ENCODE results near the gene SDK2. TPM values are rescaled to one million over a fixed set of nuclear protein-coding genes. Genes with fewer than 3 reads are reported as not detected.

The SDK2 gene
- polyA plus RNA-seq, 1 of the 3 experiments (the other 2 are of a cell fraction) = 0.02 TPM

DNA sequence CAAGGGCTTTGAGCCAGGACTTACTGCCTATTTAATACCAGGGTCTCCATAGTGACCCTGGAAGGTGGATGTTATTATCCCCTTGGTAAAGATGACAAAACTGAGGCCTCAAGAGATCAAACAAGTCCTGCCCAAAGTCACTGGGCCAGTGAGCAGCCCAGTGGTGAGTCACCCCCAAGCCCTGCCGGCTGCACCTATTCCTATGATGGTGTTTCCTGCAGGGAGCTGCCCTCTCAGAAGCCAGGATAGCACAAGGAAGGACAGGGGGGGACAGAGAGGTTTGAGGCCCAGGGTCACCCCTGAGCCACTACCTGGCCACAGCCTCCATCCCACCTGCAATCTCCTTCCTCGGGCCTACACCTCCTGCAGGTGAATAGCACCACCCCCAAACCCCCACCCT lies 90.9 kb downstream of the SDK2 start:
- Histone ChIP-seq H3K4me3 (ENCODE audit: low read depth in 2 of 2, low read length in 1 of 2) (no peak overlapping the region), H3K4me2 (no peak overlapping the region), H3K9me3 (no peaks in the 10 kb centered on the region), H3K36me3 (replicated peaks in 1 of 2; ENCODE audit: control insufficient read depth in 1 of 2, insufficient read depth in 2 of 2, low read length in 1 of 2) (no peaks in the 10 kb centered on the region), H3F3A (replicated peaks; ENCODE audit: insufficient read depth) (no peaks in the 10 kb centered on the region), H3K9ac (no peak overlapping the region), H3K27ac (ENCODE audit: low read depth in 2 of 2, low read length in 1 of 2) (no peak overlapping the region), H3K4me1 (ENCODE audit: control insufficient read depth in 1 of 2, insufficient read depth in 2 of 2, low read depth in 1 of 2, low read length in 1 of 2) (peaks cover 0 to 9% of the 10 kb centered on the region in 2 experiments; a peak in 1 of 4 replicates), H3K9me2 (no peaks in the 10 kb centered on the region), H4K20me1 (ENCODE audit: insufficient read depth) (no peaks in the 10 kb centered on the region), H2AFZ (ENCODE audit: low read depth) (no peak overlapping the region), H3K79me2 (ENCODE audit: insufficient read depth) (no peaks in the 10 kb centered on the region), H3K27me3 (ENCODE audit: insufficient read depth) (no peaks in the 10 kb centered on the region)
- ChIA-PET CTCF (interaction anchor here (0.6 to 0.8 kb wide), 2 partner anchors 45 to 88 kb away, joined by 3 to 4 read pairs; no protein-coding TSS in a partner anchor), POLR2A (no interaction called here)
- no peak for DNase-seq
- TF ChIP-seq, protein P1, sequence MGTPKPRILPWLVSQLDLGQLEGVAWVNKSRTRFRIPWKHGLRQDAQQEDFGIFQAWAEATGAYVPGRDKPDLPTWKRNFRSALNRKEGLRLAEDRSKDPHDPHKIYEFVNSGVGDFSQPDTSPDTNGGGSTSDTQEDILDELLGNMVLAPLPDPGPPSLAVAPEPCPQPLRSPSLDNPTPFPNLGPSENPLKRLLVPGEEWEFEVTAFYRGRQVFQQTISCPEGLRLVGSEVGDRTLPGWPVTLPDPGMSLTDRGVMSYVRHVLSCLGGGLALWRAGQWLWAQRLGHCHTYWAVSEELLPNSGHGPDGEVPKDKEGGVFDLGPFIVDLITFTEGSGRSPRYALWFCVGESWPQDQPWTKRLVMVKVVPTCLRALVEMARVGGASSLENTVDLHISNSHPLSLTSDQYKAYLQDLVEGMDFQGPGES (IDR thresholded peaks at IDR 0.05; ENCODE audit: low read depth, low read length) = no peak
- TF ChIP-seq RAD21 (IDR thresholded peaks at IDR 0.05; ENCODE audit: low read length) (no peak), FOXM1 (IDR thresholded peaks at IDR 0.05; ENCODE audit: low read depth) (no peak), NRF1 (IDR thresholded peaks at IDR 0.05; ENCODE audit: low read depth, low read length) (no peak), ELF1 (IDR thresholded peaks at IDR 0.05) (no peak), TCF12 (IDR thresholded peaks at IDR 0.05) (no peak), CHD2 (IDR thresholded peaks at IDR 0.05; ENCODE audit: low read length, partially characterized antibody) (no peak), FOSL2 (IDR thresholded peaks at IDR 0.05; ENCODE audit: borderline replicate concordance, low read depth) (no peak), SMC3 (IDR thresholded peaks at IDR 0.05; ENCODE audit: low read depth, low read length) (no peak), YY1 (IDR thresholded peaks at IDR 0.05; ENCODE audit: low read depth) (no peak), NFIC (IDR thresholded peaks at IDR 0.05; ENCODE audit: borderline replicate concordance) (no peak), SIN3A (IDR thresholded peaks at IDR 0.05; ENCODE audit: borderline replicate concordance, low read depth, low read length) (no peak), JUND (IDR thresholded peaks at IDR 0.05) (no peak), POLR2AphosphoS5 (IDR thresholded peaks at IDR 0.05; ENCODE audit: low read depth, low read length) (no peak), RFX5 (IDR thresholded peaks at IDR 0.05; ENCODE audit: low read length) (no peak), GABPA (IDR thresholded peaks at IDR 0.05; ENCODE audit: low read depth) (no peak), GATA2 (CRISPR knock-in tag; IDR thresholded peaks at IDR 0.05) (no peak)
- TF ChIP-seq, protein P2, sequence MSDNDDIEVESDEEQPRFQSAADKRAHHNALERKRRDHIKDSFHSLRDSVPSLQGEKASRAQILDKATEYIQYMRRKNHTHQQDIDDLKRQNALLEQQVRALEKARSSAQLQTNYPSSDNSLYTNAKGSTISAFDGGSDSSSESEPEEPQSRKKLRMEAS (IDR thresholded peaks at IDR 0.05; ENCODE audit: low read depth) = no peak
- TF ChIP-seq, protein P3, sequence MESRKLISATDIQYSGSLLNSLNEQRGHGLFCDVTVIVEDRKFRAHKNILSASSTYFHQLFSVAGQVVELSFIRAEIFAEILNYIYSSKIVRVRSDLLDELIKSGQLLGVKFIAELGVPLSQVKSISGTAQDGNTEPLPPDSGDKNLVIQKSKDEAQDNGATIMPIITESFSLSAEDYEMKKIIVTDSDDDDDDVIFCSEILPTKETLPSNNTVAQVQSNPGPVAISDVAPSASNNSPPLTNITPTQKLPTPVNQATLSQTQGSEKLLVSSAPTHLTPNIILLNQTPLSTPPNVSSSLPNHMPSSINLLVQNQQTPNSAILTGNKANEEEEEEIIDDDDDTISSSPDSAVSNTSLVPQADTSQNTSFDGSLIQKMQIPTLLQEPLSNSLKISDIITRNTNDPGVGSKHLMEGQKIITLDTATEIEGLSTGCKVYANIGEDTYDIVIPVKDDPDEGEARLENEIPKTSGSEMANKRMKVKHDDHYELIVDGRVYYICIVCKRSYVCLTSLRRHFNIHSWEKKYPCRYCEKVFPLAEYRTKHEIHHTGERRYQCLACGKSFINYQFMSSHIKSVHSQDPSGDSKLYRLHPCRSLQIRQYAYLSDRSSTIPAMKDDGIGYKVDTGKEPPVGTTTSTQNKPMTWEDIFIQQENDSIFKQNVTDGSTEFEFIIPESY (IDR thresholded peaks at IDR 0.05; ENCODE audit: borderline replicate concordance, low read depth) = no peak
- TF ChIP-seq, protein P4, sequence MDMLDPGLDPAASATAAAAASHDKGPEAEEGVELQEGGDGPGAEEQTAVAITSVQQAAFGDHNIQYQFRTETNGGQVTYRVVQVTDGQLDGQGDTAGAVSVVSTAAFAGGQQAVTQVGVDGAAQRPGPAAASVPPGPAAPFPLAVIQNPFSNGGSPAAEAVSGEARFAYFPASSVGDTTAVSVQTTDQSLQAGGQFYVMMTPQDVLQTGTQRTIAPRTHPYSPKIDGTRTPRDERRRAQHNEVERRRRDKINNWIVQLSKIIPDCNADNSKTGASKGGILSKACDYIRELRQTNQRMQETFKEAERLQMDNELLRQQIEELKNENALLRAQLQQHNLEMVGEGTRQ (IDR thresholded peaks at IDR 0.05; ENCODE audit: borderline replicate concordance, low read depth, low read length) = no peak
- 19% methylated on average over 2 of the region's 2 CpGs for WGBS (ENCODE audit: low lambda C conversion rate)
